Muscle of arm (tissue), 14 donors: ENCODE measurements around the gene TXNDC11. TPM values are rescaled to one million over a fixed set of nuclear protein-coding genes. Genes with fewer than 3 reads are reported as not detected.
"Not testable (repeated sequence)": the region's sequence is repeated elsewhere in the genome, so short reads cannot be mapped to it uniquely, and the experiment has no call there.

ENCODE experiments used
- DNase-seq: peaks from one replicate; pipeline ENCODE4 v3.0.0-alpha.2; 2013
- long read RNA-seq, 11 donors: transcript quantifications; one replicate each; lab custom pipeline, GENCODE V29; 2026
- polyA plus RNA-seq, 12 donors: library from polyadenylated mRNA; unstranded; fragments of 120-200 nt; gene quantifications; one replicate each; pipeline ENCODE4 v1.2.1, GENCODE V29; 2013; ENCODE audit not compliant: insufficient read length in 12 of 12

Gene TXNDC11, protein sequence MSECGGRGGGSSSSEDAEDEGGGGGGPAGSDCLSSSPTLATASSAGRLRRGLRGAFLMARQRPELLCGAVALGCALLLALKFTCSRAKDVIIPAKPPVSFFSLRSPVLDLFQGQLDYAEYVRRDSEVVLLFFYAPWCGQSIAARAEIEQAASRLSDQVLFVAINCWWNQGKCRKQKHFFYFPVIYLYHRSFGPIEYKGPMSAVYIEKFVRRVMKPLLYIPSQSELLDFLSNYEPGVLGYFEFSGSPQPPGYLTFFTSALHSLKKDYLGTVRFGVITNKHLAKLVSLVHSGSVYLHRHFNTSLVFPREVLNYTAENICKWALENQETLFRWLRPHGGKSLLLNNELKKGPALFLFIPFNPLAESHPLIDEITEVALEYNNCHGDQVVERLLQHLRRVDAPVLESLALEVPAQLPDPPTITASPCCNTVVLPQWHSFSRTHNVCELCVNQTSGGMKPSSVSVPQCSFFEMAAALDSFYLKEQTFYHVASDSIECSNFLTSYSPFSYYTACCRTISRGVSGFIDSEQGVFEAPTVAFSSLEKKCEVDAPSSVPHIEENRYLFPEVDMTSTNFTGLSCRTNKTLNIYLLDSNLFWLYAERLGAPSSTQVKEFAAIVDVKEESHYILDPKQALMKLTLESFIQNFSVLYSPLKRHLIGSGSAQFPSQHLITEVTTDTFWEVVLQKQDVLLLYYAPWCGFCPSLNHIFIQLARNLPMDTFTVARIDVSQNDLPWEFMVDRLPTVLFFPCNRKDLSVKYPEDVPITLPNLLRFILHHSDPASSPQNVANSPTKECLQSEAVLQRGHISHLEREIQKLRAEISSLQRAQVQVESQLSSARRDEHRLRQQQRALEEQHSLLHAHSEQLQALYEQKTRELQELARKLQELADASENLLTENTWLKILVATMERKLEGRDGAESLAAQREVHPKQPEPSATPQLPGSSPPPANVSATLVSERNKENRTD
- 10 to 100 TPM in 11 of 12 donors, not detected in 1; 12.4 to 28.6 (median 21.7) TPM for polyA plus RNA-seq
- long read RNA-seq, donor 1, partial matches to known transcripts: 9 of 13 reads
- long read RNA-seq, donor 1, other reads (novel, unspliced or antisense): 0 of 13 reads
- long read RNA-seq, donor 2, partial matches to known transcripts: 5 of 6 reads
- long read RNA-seq, donor 2, other reads (novel, unspliced or antisense): 0 of 6 reads
- long read RNA-seq, donor 3, partial matches to known transcripts: 0 of 4 reads
- long read RNA-seq, donor 3, other reads (novel, unspliced or antisense): 0 of 4 reads
- long read RNA-seq, donor 4: 0 reads
- long read RNA-seq, donor 5, partial matches to known transcripts: 0 of 3 reads
- long read RNA-seq, donor 5, other reads (novel, unspliced or antisense): 0 of 3 reads
- long read RNA-seq, donor 6, partial matches to known transcripts: 0 of 3 reads
- long read RNA-seq, donor 6, other reads (novel, unspliced or antisense): 0 of 3 reads
- long read RNA-seq, donor 7: 0 reads
- long read RNA-seq, donor 8: 0 reads
- long read RNA-seq, donor 9, partial matches to known transcripts: 0 of 1 reads
- long read RNA-seq, donor 9, other reads (novel, unspliced or antisense): 0 of 1 reads
- long read RNA-seq, donor 10, partial matches to known transcripts: 0 of 3 reads
- long read RNA-seq, donor 10, other reads (novel, unspliced or antisense): 0 of 3 reads
- long read RNA-seq, donor 11, partial matches to known transcripts: 0 of 3 reads
- long read RNA-seq, donor 11, other reads (novel, unspliced or antisense): 0 of 3 reads

DNA sequence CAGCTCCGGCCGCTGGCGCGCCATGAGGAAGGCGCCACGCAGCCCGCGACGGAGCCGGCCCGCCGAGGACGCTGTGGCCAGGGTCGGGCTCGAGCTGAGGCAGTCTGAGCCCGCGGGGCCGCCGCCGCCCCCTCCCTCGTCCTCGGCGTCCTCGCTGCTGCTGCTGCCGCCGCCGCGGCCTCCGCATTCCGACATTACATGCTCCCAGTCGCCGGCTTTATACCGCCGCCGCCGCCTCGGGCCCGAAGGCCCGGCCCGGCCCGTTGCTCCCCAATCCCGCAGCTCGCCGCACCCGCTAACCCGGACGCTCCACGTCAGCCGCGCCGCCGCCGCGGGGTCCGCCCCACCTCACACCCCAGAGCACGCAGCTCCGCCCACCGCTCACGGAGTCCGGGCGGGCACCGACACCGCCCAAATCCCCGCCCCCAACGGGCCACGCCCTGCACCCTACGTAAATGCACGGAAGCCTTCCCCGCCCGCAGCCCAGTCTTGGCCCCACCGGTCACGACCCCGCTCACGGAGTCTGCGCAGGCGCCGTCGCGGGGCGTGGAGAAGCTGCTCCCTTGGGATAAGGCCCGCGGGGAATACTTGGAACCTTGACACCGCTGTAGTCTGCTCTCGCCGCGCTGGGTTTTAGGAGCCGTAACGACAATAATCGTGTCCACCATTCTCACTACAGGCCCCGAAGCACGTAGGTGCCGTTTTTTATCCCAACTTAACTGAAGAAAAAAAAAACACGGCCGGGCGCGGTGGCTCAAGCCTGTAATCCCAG lies at the start of gene TXNDC11:
TSS of gene TXNDC11 (minus strand) at position 322 of the 772 bp plus-strand sequence. CDS start at position 195, 127 bp downstream.
- peak; percentile 99 for DNase-seq

DNA sequence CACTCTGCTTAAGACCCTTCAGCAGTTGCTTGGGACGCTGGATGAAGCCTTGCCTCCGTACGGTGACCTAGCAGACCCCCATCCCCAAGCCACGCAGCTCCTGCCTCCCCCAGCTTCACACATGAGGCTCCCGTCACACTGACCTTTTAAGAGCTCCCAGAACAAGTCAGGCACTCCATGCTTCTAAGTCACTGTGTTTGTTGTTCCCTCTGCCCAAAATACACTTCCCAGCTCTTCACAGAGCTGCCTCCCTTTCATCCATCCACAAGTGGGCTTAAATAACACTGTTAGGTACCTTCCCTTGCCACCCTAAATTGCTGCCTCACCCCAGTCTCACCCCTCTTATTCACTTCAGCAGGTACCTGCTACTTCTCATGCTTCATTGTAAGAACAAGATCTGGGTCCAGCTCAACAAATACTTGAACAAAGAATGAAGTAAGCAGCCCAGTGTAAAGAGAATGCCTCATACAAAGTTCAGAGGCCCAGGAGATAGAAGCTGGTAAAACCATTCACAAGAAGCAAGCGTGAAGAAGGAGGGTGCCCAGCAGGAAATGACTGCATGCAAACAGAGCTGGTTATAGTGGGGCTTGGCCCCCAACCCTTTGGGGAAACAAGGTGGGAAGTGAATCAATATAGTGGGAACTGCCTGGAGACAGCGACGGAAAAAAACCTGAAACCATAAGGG lies 48.6 kb upstream of the TXNDC11 start:
- DNase-seq: no peak

DNA sequence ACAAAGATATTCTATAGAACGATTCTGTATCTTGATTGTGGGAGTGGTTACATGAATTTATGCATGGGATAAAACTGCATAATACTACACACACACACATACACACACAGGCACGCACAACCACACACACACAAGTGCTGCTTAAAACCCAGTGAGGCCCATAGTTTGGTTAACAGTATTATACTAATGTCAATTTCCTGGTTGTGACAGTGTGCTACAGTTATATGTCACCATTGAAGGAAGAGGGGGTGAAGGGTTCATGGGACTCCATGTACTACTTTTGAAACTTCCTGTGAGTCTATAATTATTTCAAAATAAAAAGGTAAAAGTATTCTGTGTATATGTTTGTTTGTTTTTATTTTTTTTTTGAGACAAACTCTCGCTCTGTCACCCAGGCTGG lies 46.3 kb upstream of the TXNDC11 start:
- no peak for DNase-seq

DNA sequence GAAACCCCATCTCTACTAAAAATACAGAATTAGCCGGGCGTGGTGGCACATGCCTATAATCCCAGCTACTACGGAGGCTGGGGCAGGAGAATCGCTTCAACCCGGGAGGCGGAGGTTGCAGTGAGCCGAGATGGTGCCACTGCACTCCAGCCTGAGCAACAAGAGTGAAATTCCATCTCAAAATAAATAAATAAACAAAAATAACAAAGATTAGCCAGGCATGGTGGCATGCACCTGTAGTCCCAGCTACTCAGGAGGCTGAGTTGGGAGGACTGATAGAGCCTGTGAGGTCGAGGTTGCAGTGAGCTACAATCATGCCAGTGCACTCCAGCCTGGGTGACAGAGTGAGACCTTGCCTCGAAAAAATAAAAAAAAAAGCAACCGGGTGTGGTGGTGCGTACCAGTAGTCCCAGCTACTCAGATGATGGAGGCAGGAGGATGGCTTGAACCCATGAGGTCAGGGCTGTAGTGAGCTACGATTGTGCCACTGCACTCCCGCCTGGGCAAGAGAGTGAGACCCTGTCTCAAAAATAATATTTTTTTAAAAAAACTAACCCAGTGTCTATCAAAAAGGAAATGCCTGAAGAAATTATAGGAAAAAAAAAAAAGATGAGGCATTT lies 42.4 kb upstream of the TXNDC11 start:
- not testable (repeated sequence) for DNase-seq

DNA sequence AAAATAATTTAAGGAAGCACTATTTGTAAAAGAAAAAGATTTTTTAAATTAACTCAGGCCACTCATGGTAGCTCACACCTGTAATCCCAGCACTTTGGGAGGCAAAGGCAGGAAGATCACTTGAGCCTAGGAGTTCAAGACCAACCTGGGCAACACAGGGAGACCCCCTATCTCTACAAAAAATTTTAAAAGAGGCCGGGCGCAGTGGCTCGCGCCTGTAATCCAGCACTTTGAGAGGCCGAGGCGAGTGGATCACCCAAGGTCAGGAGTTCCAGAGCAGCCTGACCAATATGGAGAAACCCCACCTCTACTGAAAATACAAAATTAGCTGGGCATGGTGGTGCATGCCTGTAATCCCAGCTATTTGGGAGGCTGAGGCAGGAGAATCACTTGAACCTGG lies 41.7 kb upstream of the TXNDC11 start:
- not testable (repeated sequence) for DNase-seq

DNA sequence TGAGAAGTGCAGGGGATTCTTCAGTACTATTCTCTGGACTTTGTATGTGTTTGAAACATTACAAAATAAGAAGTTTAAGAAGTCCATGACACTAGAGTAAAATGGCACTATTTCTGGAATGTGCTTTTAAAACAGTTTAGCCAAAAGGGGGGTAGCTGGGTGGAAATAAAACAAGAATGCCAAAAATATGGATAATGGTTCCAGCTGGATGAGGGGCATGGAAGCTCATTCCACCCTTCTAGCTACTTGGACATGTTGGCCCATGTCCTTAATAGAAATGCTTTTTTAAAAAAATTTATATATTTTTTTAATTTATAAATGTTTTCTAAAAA lies 41.3 kb upstream of the TXNDC11 start:
- DNase-seq: no peak

DNA sequence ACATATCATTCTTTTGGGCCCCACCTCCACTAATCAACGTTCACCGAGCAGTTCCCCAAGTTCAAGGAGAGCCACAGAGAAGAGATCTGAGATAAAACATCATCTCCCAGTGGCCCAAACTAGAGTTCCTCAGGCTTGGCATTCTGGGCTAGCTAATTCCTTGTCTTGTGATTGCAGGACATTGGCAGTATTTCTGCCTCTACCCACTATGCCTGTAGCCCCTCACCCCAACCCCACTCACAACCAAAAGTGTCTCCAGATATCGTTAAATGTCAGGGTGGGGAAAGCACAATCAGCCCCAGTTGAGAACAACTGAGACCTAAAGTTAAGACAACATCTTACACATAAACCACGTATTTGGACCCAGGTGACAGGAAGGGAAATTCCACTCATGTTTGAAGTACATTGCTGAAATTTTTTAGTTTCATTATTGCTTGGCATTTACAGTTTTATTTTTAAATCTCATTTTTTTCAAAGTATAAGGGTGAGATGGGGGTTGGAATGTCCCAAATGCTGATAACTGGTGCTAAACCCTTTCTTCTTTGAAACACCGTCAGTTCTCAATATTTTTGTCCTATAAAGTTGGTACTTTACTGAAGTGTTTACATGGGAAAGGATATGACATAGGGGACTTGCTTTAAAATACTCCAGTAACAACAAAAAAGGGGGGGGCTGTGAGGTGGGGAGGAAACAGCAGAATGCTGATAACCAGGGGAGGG lies 40.8 kb upstream of the TXNDC11 start:
- no peak for DNase-seq

DNA sequence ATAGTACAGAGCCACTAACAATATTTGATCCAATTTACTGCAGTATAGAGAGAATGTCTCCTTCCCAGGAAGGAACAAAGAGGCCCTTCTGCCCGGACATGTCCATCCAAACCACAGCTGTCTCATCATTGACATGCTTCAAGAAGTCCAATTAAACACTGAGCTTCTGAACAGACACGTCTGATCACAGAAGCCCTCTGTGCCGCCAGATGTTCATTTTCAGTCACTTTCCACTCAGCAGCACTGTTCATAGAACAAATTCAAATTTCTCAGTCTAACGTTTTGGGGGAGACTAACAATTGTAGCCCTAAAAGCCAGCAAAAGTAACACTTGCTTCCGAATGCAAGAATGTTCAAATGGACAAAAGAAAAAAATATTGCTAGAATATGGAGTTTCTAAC lies 39.1 kb upstream of the TXNDC11 start:
- no peak for DNase-seq

DNA sequence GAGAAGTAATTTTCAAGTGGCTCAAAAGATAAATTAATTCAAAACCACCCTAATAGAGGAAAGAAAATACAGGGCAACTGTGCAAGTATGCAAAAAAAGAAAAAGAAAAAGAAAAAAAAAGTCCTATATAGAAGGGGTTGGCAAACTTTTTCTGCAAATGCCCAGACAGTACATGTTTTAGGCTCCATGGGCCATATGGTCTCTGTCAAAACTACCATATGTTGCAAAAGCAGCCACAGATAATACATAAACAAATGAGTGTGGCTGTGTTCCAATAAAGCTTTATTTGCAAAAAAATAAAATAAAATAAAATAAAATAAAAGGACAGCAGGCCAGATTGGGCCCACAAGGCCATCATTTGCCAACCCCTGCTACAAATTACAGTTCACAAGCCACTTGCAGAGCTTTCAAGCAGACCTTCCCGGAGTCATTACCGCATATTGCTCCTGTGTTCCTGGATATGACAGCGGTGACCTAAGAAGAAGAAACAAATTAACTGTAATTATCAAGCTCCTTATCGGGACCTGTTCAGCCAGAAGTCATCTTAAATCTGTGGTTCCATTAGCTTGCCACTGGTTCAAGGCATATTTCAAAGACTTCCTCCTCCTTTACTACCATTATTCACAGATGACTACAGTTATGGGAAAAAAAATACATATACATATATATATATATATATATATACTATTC lies 38.5 kb upstream of the TXNDC11 start:
- no peak for DNase-seq

DNA sequence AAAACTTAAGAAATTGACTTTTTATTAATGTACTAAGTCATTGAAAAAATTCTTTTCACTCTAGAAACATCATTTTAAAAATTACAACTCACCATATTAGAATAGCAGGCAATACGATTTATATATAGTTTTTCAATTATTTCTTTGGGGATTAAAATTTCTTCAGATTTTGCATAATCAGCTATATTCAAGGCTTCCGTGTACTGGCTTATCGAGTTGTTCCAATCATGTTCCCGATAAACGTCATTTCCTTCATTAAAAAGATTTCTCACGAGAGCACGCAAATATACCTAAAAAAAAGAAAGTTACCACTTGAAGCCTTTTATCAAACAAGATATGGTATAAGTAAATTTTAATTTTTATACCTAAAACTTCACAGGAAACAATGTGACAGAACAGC lies 36.4 kb upstream of the TXNDC11 start:
- no peak for DNase-seq

DNA sequence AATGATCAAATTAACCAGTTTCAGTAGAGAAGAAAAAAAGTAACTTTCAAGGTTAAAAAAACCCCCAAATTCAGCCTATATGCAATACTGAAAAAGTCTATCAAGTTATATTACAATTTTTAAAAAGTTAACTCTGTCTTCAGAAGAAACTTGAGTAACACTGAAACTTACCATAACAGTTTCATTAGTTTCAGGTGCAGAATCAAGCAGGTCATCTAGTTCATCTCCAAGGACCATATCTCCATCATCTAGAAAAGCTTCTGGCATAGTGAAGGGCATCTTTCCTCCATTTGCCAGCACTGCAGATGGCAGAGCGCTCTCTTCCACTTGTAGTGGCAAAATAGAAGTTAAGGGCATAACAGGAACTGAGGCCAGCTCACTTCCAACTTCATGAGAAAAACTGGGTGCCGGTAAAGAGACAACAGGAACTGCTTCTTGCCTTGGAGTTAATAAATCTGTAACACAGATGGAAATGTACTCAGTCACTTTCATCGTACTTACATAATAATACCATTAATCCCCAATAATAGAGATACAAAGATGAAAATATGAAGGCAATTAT lies 31.5 kb upstream of the TXNDC11 start:
- DNase-seq: no peak

DNA sequence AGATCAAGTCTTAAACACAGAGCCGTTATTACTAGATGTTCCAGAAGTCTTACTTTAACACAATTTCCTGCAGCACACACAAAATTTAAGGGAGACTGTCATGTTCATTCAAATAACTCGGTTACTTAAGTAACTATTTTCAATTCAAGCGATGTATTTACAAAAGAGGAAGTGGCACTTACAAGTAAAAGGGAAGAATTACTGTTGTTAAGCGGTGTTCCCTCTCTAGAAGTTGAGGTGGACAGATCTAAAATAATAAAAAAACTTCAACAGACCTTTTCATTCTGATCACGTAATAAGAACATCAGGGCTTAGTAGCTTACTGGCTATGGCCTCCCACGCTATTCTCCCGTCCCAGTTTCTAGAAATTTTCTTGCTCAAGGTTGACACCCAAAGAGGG lies 26.2 kb upstream of the TXNDC11 start:
- no peak for DNase-seq

DNA sequence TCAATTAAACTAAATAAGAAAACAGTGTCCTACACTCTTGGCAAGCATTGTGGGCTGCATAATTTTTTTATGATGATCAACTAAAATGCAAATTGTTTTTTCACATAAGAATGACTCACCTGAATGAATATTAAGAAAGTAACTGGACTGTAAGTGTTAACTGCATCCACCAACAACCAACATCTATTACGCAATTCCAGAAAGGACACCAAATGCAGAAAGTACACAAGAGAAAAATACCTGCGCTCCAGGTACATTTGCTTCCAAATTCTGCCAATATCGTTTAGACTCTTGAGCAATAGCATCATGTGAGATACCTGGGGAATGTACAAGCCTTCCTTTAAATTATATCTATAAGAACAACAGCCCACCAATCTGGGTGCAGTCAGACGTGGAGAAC lies 19.8 kb upstream of the TXNDC11 start:
- no peak for DNase-seq

DNA sequence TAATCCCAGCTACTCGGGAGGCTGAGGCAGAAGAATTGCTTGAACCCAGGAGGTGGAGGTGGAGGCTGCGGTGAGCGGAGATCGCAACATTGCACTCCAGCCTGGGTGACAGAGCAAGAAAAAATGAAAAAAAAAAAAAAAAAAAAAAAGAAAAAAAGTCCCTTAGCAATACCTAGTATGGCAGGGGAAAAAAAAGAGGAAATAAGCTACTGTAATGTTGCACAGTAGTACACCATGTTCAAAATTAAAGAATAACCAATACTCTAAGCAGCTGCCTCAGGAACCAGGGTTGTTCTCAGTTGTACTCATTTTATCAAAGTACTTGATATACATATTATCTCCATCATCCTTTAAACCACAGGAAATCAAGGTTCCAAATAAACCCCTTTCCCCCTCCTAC lies 17.3 kb upstream of the TXNDC11 start:
- DNase-seq: no peak

DNA sequence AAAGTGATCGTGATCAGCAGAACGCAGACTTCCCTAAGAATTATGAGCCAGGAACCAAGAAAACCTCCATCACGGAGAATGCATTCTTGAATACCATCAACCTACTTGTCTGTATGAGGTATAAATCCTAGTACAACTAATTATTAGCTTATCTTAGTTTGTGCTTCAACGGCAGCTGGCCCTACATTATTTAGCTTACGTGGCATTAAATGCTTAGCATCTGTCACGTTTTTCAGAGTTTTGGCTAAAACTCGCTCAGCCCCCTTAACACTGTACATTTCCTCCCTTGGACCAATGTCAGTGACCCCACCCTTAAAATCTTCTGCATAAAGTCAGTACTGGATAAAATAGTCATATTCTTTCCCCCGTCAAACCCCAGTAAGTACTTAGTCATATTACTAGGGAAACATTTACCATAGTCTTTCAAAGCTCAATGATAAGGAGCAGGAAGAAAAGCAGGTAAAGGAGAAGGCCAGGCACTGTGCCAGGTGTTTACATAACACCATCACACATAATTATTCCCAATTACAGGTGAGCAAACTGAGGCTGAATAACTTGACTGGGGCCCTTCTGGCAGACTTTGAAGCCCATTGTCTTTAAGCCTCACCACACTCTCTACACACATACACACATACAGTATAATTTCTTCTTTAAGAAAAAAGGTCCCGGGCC lies 16.6 kb upstream of the TXNDC11 start:
- no peak for DNase-seq

DNA sequence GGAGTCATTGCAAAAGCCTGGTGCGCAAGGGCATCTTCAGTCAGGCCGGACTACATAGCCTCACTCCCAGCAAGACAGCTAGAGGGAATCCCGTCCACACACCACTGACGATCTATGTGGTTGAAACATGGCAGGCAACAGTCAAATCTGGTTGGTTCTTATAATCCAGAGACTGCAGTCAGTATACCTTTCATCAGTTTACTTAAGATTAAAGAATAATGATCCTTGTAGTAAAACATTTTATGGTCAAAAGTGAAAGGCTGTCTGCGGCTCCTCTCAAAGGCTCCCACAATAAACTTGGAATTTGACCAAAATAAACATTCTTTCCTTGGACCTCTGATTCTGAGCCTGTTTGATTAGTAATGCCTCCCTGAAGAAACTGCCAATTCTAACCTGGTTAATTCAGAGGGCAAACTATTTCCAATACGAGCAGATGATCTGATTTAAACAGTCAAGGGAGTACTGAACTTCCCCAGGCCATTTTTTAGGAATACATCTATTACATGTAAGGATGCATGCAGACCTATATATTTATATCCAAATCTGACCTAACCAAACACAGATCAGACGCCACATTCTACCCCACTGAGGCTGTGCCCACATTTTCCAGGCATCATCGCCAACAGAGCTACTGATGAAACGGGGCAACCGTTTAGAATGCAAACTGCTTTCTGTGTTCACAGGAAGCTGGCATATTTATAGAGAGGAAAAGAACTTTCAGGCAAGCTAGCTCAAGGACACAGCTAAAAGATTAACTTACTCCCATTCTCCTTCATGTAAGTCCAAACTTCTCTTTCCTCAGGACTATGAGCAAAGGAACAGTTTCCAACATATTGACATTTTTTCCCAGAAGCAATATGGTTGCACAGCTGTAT lies 15.3 kb upstream of the TXNDC11 start:
- DNase-seq: no peak
